Fibroblast of the aortic adventitia (primary cell): Measurements from ENCODE around the gene RPP14. TPM values are rescaled to one million over a fixed set of nuclear protein-coding genes. Genes with fewer than 3 reads are reported as not detected.

Experiments
- DNase-seq: peaks from one replicate; pipeline ENCODE4 v3.0.0-alpha.2; 2010; ENCODE audit warnings: low read depth
- H3K4me3 ChIP-seq: 2 replicates; pipeline ENCODE4 v1.5.1; 2011; ENCODE audit warnings: low read depth, mild to moderate bottlenecking, control low read depth, low read length, moderate library complexity
- total RNA-seq: library from RNA; depleted of rRNA; stranded (reverse); fragments of >200 nt; gene quantifications from 2 replicates; pipeline ENCODE4 v1.2.3, GENCODE V29; 2012; ENCODE audit warnings: low replicate concordance
- TF ChIP-seq, protein P1 (sequence below): IDR thresholded peaks from 2 replicates; pipeline ENCODE4 v1.5.1; 2011; ENCODE audit warnings: mild to moderate bottlenecking, low read length, control low read depth, inconsistent platforms; ENCODE audit not compliant: insufficient read depth

RPP14 gene
- total RNA-seq, 1 donor = 10.8 TPM

DNA sequence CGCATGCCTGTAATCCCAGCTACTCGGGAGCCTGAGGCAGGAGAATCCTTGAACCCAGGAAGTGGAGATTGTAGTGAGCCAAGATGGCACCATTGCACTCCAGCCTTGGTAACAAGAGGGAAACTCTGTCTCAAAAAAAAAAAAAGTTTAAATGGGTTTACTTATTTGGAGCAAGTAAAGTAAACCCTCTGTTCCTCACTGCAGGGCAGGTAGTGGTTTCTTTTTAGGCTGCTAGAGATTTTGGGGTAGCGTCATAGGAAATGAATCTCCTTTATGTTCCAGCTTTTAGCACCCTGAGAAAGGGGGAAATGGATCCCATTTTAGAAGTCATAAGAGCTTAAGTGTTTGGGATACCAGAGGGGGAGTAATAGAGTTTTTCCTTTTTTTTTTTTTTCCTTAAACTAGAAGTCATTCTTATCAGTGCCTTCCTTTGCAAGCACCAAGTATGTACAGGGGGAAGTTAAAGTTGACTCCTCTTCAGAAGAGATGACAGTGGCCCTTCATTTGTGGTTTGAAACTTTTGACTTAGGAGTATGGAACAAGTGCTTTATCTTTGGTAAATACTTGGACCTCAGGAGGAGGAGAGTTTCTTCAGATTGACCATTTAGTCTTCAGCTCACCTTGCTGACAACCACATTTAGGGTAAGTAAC is 34.7 kb downstream of the RPP14 start:
- TF ChIP-seq, protein P1, sequence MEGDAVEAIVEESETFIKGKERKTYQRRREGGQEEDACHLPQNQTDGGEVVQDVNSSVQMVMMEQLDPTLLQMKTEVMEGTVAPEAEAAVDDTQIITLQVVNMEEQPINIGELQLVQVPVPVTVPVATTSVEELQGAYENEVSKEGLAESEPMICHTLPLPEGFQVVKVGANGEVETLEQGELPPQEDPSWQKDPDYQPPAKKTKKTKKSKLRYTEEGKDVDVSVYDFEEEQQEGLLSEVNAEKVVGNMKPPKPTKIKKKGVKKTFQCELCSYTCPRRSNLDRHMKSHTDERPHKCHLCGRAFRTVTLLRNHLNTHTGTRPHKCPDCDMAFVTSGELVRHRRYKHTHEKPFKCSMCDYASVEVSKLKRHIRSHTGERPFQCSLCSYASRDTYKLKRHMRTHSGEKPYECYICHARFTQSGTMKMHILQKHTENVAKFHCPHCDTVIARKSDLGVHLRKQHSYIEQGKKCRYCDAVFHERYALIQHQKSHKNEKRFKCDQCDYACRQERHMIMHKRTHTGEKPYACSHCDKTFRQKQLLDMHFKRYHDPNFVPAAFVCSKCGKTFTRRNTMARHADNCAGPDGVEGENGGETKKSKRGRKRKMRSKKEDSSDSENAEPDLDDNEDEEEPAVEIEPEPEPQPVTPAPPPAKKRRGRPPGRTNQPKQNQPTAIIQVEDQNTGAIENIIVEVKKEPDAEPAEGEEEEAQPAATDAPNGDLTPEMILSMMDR = no peak
- no peak for DNase-seq

DNA sequence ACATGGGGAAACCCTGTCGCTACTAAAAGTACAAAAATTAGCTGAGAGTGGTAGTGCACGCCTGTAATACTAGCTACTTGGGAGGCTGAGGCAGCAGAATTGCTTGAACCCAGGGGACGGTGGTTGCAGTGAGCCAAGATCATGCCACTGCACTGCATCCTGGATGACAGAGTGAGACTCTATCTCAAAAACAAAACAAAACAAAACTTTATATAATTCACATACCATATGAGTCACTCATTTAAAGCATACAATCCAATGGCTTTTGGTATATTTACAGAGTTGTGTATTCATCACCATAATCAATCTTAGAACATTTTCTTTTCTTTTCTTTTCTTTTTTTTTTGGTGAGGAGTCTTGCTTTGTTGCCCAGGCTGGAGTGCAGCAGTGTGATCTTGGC is 35.3 kb downstream of the RPP14 start:
- no peak overlapping the region for H3K4me3 ChIP-seq
- TF ChIP-seq, protein P1 = no peak
- peak; percentile 29 for DNase-seq

More for the DNA sequence above, 34.7 kb downstream of the RPP14 start:
- no peak overlapping the region for H3K4me3 ChIP-seq

DNA sequence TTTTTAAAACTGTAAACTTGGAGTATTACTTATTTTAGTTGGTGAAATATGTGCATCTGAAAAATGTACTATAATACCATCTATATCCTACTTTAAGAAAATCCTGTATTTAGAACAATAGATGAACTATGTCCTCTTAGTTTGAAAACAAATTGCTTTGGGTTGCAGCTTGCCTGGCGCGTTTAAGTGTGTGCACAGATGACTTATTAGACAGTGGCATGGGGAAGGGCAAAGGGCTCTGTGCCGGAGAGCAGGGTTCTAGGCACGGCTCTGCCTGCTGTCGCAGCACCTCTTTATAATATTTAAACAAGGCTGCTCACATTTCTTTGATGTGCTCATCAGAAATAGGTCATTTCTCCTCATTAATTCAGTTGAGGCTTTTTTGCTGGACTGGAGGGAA is 36.6 kb downstream of the RPP14 start:
- TF ChIP-seq, protein P1 = no peak
- H3K4me3 ChIP-seq = no peak overlapping the region
- DNase-seq = no peak

DNA sequence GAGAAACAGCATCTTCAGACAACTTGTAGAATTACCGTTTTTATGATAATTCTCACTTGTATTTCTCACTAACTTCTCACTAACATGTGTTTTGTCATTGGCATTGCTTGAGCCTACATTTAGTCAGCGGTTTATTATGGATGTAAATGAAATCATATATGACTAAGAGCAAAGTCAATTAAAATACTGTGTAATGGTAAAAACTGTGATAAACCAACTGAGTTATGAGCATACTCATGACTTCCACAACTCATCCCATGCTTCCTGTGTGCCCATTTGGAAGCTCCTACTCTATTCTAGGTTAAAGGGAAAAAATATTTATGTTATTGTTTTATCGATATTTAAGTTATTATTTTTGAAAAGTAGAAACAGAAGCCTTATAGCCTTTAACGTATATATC is 39.4 kb downstream of the RPP14 start:
- no peak for DNase-seq
- TF ChIP-seq, protein P1 = no peak
- no peak overlapping the region for H3K4me3 ChIP-seq

DNA sequence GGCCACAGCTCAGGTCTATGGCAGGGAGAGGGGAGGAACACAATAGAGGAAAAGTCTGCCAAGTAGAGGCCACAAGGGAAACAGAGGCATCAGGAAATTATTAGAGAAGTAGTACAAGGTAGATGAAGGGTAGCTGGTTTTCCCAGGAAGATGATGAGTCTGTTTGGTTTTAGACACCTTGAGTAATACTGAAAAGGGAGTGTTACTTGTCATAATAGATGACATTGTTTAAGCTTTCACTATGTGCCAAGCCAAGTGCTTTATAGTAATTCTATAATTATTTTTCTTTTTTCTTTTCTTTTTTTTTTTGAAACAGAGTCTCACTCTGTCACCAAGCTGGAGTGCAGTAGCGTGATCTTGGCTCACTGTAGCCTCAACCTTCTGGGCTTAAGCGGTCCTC is 40.3 kb downstream of the RPP14 start:
- TF ChIP-seq, protein P1 = no peak
- H3K4me3 ChIP-seq = no peak overlapping the region
- no peak for DNase-seq

DNA sequence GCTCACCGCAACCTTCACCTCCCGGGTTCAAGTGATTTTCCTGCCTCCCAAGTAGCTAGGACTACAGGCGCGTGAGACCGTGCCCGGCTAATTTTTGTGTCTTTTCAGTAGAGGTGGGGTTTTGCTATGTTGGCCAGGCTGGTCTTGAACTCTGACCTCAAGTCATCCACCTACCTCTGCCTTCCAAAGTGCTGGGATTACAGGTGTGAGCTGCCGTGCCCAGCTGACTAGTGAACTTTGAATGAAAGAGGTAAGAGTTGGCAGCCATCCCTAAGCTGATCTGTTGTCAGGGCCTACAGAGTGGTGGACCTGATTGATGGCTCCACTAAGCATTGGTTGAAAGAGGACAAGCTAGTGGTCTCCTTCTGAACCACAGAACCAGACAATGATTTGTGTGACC is 41.9 kb downstream of the RPP14 start:
- TF ChIP-seq, protein P1 = no peak
- no peak overlapping the region for H3K4me3 ChIP-seq
- DNase-seq = no peak
